IMR-90 (cell line): ENCODE data around the gene ZC3H14. TPM values are rescaled to one million over a fixed set of nuclear protein-coding genes. Genes with fewer than 3 reads are reported as not detected.
A peak's percentile ranks its signal among the peaks of the same experiment; 100 is the strongest.

Experiments used
- ATAC-seq: fragments of 200-7000 bp; cut with Tn5 transposase; 2 replicates; pipeline ENCODE4 v1.9.1; 2020; ENCODE audit warnings: low read depth, mild to moderate bottlenecking, moderate library complexity
- BruUV-seq: library from RNA; stranded (reverse); fragments of 400-500 nt; replicated peaks from 2 replicates; lab custom pipeline; 2021; lab: Mats Ljungman, UMichigan
- CTCF ChIA-PET: fragments of 300-600 bp; formaldehyde crosslinking; extraction: SDS; loops from one replicate; lab custom pipeline; 2021; ENCODE audit warnings: antibody characterized with exemption; lab: Yijun Ruan, JAX
- POLR2A ChIA-PET: fragments of 300-600 bp; sonication (Branson Sonifier 250); formaldehyde crosslinking; loops from one replicate; lab custom pipeline; 2022; ENCODE audit warnings: antibody characterized with exemption; ENCODE audit not compliant: unreplicated experiment; lab: Charles Lee
- DNase-seq: peaks from one replicate; pipeline ENCODE4 v3.0.0; 2013
- H2AFZ ChIP-seq: replicated peaks from 2 replicates; pipeline ENCODE3; 2013; ENCODE audit warnings: low read length, mild to moderate bottlenecking; ENCODE audit not compliant: poor library complexity
- H2AK5ac ChIP-seq: 2 replicates; pipeline ENCODE4 v1.6.1; 2013; ENCODE audit warnings: low read depth, low read length, inconsistent platforms
- H2AK9ac ChIP-seq: replicated peaks from 2 replicates; pipeline ENCODE3; 2013; ENCODE audit warnings: mild to moderate bottlenecking, low read depth, low read length, moderate library complexity; ENCODE audit not compliant: poor library complexity
- H2BK120ac ChIP-seq: 2 replicates; pipeline ENCODE4 v1.6.1; 2013; ENCODE audit warnings: low read depth, low read length, inconsistent platforms
- H2BK15ac ChIP-seq: 3 replicates; pipeline ENCODE4 v1.6.1; 2013; ENCODE audit warnings: low read depth, low read length, inconsistent platforms
- H2BK20ac ChIP-seq: 2 replicates; pipeline ENCODE4 v1.6.1; 2013; ENCODE audit warnings: low read depth, mild to moderate bottlenecking, inconsistent platforms, low read length, moderate library complexity
- H2BK5ac ChIP-seq: 2 replicates; pipeline ENCODE4 v1.6.1; 2013; ENCODE audit warnings: mild to moderate bottlenecking, low read depth, low read length, inconsistent platforms; ENCODE audit not compliant: poor library complexity, severe bottlenecking
- H3K14ac ChIP-seq: replicated peaks from 2 replicates; pipeline ENCODE4 v1.6.1; 2013; ENCODE audit warnings: low read depth, low read length, inconsistent platforms
- H3K18ac ChIP-seq: 2 replicates; pipeline ENCODE4 v1.6.1; 2013; ENCODE audit warnings: low read depth, low read length, control low read depth
- H3K23ac ChIP-seq: 2 replicates; pipeline ENCODE4 v1.6.1; 2013; ENCODE audit warnings: low read depth, low read length, inconsistent platforms
- H3K27ac ChIP-seq: 2 replicates; pipeline ENCODE4 v1.5.1; 2013; ENCODE audit warnings: mild to moderate bottlenecking, control low read depth, low read length; ENCODE audit not compliant: insufficient read depth
- H3K27me3 ChIP-seq: 2 replicates; pipeline ENCODE4 v1.6.1; 2013; ENCODE audit warnings: low read length; ENCODE audit not compliant: control insufficient read depth, insufficient read depth
- H3K36me3 ChIP-seq: 2 replicates; pipeline ENCODE4 v1.6.1; 2013; ENCODE audit warnings: low read length, mixed read lengths; ENCODE audit not compliant: control insufficient read depth, insufficient read depth
- H3K4ac ChIP-seq: 2 replicates; pipeline ENCODE4 v1.6.1; 2013; ENCODE audit warnings: low read depth, low read length, inconsistent platforms
- H3K4me1 ChIP-seq: 2 replicates; pipeline ENCODE4 v1.6.1; 2013; ENCODE audit warnings: low read length, mixed read lengths; ENCODE audit not compliant: control insufficient read depth, insufficient read depth
- H3K4me2 ChIP-seq: 2 replicates; pipeline ENCODE4 v1.6.1; 2013; ENCODE audit warnings: low read depth, mild to moderate bottlenecking, control low read depth, low read length, moderate library complexity
- H3K4me3 ChIP-seq: 2 replicates; pipeline ENCODE4 v1.5.1; 2013; ENCODE audit warnings: low read depth, mild to moderate bottlenecking, control low read depth, low read length, moderate library complexity; ENCODE audit not compliant: insufficient read depth
- H3K56ac ChIP-seq: 2 replicates; pipeline ENCODE4 v1.6.1; 2013; ENCODE audit warnings: low read length, inconsistent platforms; ENCODE audit not compliant: insufficient read depth; ENCODE audit errors: extremely low read depth
- H3K79me1 ChIP-seq, 2 experiments: 2 replicates each; pipeline ENCODE4 v1.6.1; 2013; ENCODE audit warnings: low read length in 2 of 2, inconsistent platforms in 1 of 2, low read depth in 1 of 2
- H3K9ac ChIP-seq: 2 replicates; pipeline ENCODE4 v1.6.1; 2013; ENCODE audit warnings: low read depth, low read length, control low read depth
- H3K9me1 ChIP-seq: 2 replicates; pipeline ENCODE4 v1.6.1; 2013; ENCODE audit warnings: low read length, inconsistent platforms; ENCODE audit not compliant: insufficient read depth
- H3K9me3 ChIP-seq: 2 replicates; pipeline ENCODE4 v1.6.1; 2013; ENCODE audit warnings: low read length; ENCODE audit not compliant: control insufficient read depth, insufficient read depth
- H4K20me1 ChIP-seq: 2 replicates; pipeline ENCODE4 v1.6.1; 2013; ENCODE audit warnings: low read length, inconsistent platforms; ENCODE audit not compliant: insufficient read depth
- H4K5ac ChIP-seq: 2 replicates; pipeline ENCODE4 v1.6.1; 2013; ENCODE audit warnings: mild to moderate bottlenecking, low read depth, low read length, control low read depth
- H4K8ac ChIP-seq, 2 experiments: 2 replicates each; pipeline ENCODE4 v1.6.1; 2013; ENCODE audit warnings: low read depth in 2 of 2, low read length in 2 of 2, control low read depth in 1 of 2, inconsistent platforms in 1 of 2
- H4K91ac ChIP-seq: 2 replicates; pipeline ENCODE4 v1.6.1; 2013; ENCODE audit warnings: low read depth, low read length, inconsistent platforms; ENCODE audit not compliant: insufficient read depth
- NFE2L2 ChIP-seq: fragments of 150-350 bp; IDR thresholded peaks from 2 replicates; pipeline ENCODE4 v1.6.1; 2016; ENCODE audit warnings: low read depth, mild to moderate bottlenecking, low read length
- RCOR1 ChIP-seq: IDR thresholded peaks from 2 replicates; pipeline ENCODE4 v1.6.1; 2012; ENCODE audit warnings: mild to moderate bottlenecking, low read length, improper control_type of control experiment; ENCODE audit not compliant: insufficient replicate concordance
- USF2 ChIP-seq: fragments of 150-350 bp; IDR thresholded peaks from 2 replicates; pipeline ENCODE4 v1.6.1; 2017; ENCODE audit warnings: mild to moderate bottlenecking, antibody characterized with exemption, low read length, low read depth
- WGBS, 2 experiments: methylation state at CpG; one replicate each; pipeline versions ENCODE4 v1.1.5 to v1.1.7; 2013; ENCODE audit warnings: missing lambda C conversion rate in 2 of 2; ENCODE audit not compliant: insufficient read length in 1 of 2; ENCODE audit errors: extremely low coverage in 2 of 2; 5-methylcytosine and 5-hydroxymethylcytosine counted together
- dilution Hi-C: fragments of 300-500 bp; cut with HindIII; formaldehyde crosslinking; loops from one replicate; pipeline ENCODE4 v1.14.3; 2018; ENCODE audit warnings: low sequenced_read_pairs; ENCODE audit not compliant: unreplicated experiment
- in situ Hi-C: fragments of 300-500 bp; cut with MboI; formaldehyde crosslinking; loops from 3 replicates; pipeline ENCODE4 v1.14.3; 2019; ENCODE audit warnings: low sequenced_read_pairs, inconsistent platforms, mixed read lengths
- intact Hi-C: fragments of 100-400 bp; cut with micrococcal nuclease; formaldehyde crosslinking; loops from 2 replicates; pipeline ENCODE4 v1.10.0; 2022
- polyA plus RNA-seq, 3 experiments: library from polyadenylated mRNA; depleted of rRNA; stranded (reverse); fragments of >200 nt; gene quantifications; 2 replicates each; pipeline ENCODE4 v1.2.3, GENCODE V29; 2012; ENCODE audit warnings: low replicate concordance in 1 of 3
- total RNA-seq: library from RNA; depleted of rRNA; stranded (reverse); fragments of >200 nt; gene quantifications from 2 replicates; pipeline ENCODE4 v1.2.3, GENCODE V29; 2012

ZC3H14 gene
- total and polyA plus RNA-seq, 2 of the 4 experiments (the other 2 are of a cell fraction): 72.5 to 111 TPM

- TF ChIP-seq USF2: no peak
- peak; percentile 64 for TF ChIP-seq RCOR1
Measured at GRCh38 chr14:88551094-88551870, 11.6 kb upstream of the ZC3H14 start (continued).

DNA sequence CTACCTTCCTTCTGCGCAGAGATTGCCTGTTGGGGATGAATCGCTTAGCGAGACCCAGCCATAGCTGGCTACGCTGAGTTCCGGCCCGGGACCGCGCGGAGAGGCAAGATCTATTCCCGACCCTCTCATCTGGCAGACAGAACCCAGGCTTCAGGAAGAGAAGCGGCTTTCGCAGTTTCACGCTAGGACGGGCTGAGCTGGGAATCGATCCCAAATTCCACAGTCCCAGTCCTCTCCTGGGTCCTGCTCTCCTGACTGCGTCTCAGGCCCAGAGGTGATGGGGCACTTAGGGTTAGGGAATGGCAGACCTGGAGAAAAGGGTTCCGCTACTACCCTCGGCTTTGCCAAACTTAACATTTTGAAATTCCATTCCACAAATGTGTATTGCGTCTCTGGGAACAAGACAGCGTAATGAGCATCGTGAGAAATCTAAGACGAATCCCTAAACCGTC is 10.8 kb upstream of the ZC3H14 start:
- no CpG with 5 or more reads among the region's 23 CpGs for whole genome bisulfite sequencing, 2 experiments
- Histone ChIP-seq H3K79me1 (peaks cover 29 to 54% of the 10 kb centered on the region in 2 experiments), H3K4me1 (peaks cover 5% of the 10 kb centered on the region), H3K27me3 (no peaks in the 10 kb centered on the region), H3K4me3 (peak overlapping the region; percentile 71), H3K4ac (peak overlapping the region; percentile 81), H3K9me3 (no peaks in the 10 kb centered on the region), H3K9ac (peak overlapping the region; percentile 68), H4K8ac (peak overlapping the region; percentile 6 to 73; a peak in 2 of 4 replicates), H2BK15ac (no peak overlapping the region), H3K9me1 (no peaks in the 10 kb centered on the region; the same call in 1 of the 2 replicates), H3K14ac (peak overlapping the region; percentile 93), H2AFZ (peak overlapping the region; percentile 83), H4K20me1 (peaks cover 35% of the 10 kb centered on the region; the same call in 1 of the 2 replicates), H3K18ac (peak overlapping the region; percentile 13; the same call in 1 of the 2 replicates), H2BK20ac (no peak overlapping the region), H3K23ac (peak overlapping the region; percentile 91), H2BK120ac (peak overlapping the region; percentile 29; the same call in 1 of the 2 replicates), H2AK9ac (peak overlapping the region; percentile 84), H4K91ac (0 out of 2 replicates have a peak overlapping the region, but pooled peaks have one; percentile 5), H3K27ac (peak overlapping the region; percentile 65), H3K4me2 (peak overlapping the region; percentile 99), H2BK5ac (peak overlapping the region; percentile 56), H2AK5ac (peak overlapping the region; percentile 87), H3K56ac (peak overlapping the region; percentile 72; the same call in 1 of the 2 replicates), H3K36me3 (peaks cover 20% of the 10 kb centered on the region), H4K5ac (peak overlapping the region; percentile 60)
- DNase-seq (peak; percentile 19), ATAC-seq (peak; percentile 6; the same call in 1 of the 2 replicates)
- TF ChIP-seq NFE2L2: no peak
- TF ChIP-seq RCOR1: no peak
- no peak for TF ChIP-seq USF2
- in situ Hi-C loops: loop anchor here (10.0 kb wide), 2 partner anchors 167 to 357 kb away; partner anchors contain the start of gene SPATA7
- no TSS peak for BruUV-seq
- POLR2A ChIA-PET: no interaction called here
- dilution Hi-C loops: no loop called here
- intact Hi-C loops: loop anchor here (2.0 kb wide), 2 partner anchors 363 to 537 kb away; no protein-coding TSS in a partner anchor
- CTCF ChIA-PET: interaction anchor here (0.6 kb wide), 1 partner anchor 15 kb away, joined by 5 read pairs; no protein-coding TSS in a partner anchor
